Lung (tissue), 12 donors: ENCODE results near the gene PNKD. TPM values are rescaled to one million over a fixed set of nuclear protein-coding genes. Genes with fewer than 3 reads are reported as not detected.

Experiments used
- ATAC-seq: fragments of 200-7000 bp; cut with Tn5 transposase; one replicate; pipeline ENCODE4 v1.9.1; 2020; ENCODE audit warnings: moderate number of reproducible peaks; ENCODE audit not compliant: insufficient read depth, low FRiP score
- DNase-seq, 3 donors: peaks; one replicate each; pipeline ENCODE4 v3.0.0-alpha.2; 2013 to 2017
- H3K27ac ChIP-seq, 2 donors: one replicate each; pipeline ENCODE4 v1.5.1; 2013; ENCODE audit warnings: mild to moderate bottlenecking in 2 of 2, moderate library complexity in 2 of 2, control low read depth in 1 of 2, inconsistent platforms in 1 of 2, low read depth in 1 of 2, low read length in 1 of 2
- H3K27me3 ChIP-seq, 3 donors: one replicate each; pipeline ENCODE4 v1.5.1; 2013; ENCODE audit warnings: low read length in 2 of 3; ENCODE audit not compliant: control insufficient read depth in 3 of 3, insufficient read depth in 3 of 3
- H3K36me3 ChIP-seq, 4 donors: one replicate each; pipeline ENCODE4 v1.5.1; 2013; ENCODE audit warnings: low read length in 4 of 4, mild to moderate bottlenecking in 1 of 4, moderate library complexity in 1 of 4; ENCODE audit not compliant: control insufficient read depth in 4 of 4, insufficient read depth in 4 of 4
- H3K4me1 ChIP-seq, 5 donors: one replicate each; pipeline ENCODE4 v1.5.1; 2013; ENCODE audit warnings: low read length in 5 of 5, mild to moderate bottlenecking in 2 of 5, moderate library complexity in 1 of 5; ENCODE audit not compliant: control insufficient read depth in 5 of 5, insufficient read depth in 5 of 5
- H3K4me3 ChIP-seq: one replicate; pipeline ENCODE4 v1.5.1; 2013; ENCODE audit warnings: mild to moderate bottlenecking, control low read depth, moderate library complexity
- H3K9ac ChIP-seq, 2 donors: one replicate each; pipeline ENCODE4 v1.5.1; 2013; ENCODE audit warnings: low read length in 2 of 2, control low read depth in 1 of 2; ENCODE audit not compliant: insufficient read depth in 1 of 2
- H3K9me3 ChIP-seq, 4 donors: one replicate each; pipeline ENCODE4 v1.5.1; 2013; ENCODE audit warnings: low read length in 3 of 4, mild to moderate bottlenecking in 1 of 4, moderate library complexity in 1 of 4; ENCODE audit not compliant: control insufficient read depth in 4 of 4, insufficient read depth in 3 of 4
- WGBS, 2 donors: extraction: QIAGEN DNeasy Blood & Tissue Kit; methylation state at CpG; one replicate each; pipeline ENCODE4 v1.1.7; 2013; 5-methylcytosine and 5-hydroxymethylcytosine counted together
- polyA plus RNA-seq, 2 donors: library from polyadenylated mRNA; stranded (reverse); fragments of 200-250 nt; gene quantifications; one replicate each; pipeline ENCODE4 v1.2.1, GENCODE V29; 2013
- total RNA-seq, 2 donors: library from RNA; depleted of rRNA in 1 of 2; stranded (reverse); fragments of >200 nt in 1 of 2; gene quantifications; one replicate each; pipeline ENCODE4 v1.2.1, GENCODE V29; 2014 to 2021
- TF ChIP-seq, protein P1 (sequence below): IDR thresholded peaks from 2 replicates; pipeline ENCODE4 v1.5.1; 2012; ENCODE audit warnings: mild to moderate bottlenecking; ENCODE audit errors: control extremely low read depth, extremely low read depth
- donor health status: control.
- donor health status: control.
- donor health status: Bipolar disorder and iron deficiency.
- donor health status: healthy.
- donor health status: DM: yes; HTN: yes; CAD: no.

Gene PNKD
- total and polyA plus RNA-seq, 4 donors = 83.8 to 137 (median 114) TPM

GRCh38 chr2:218381916-218382366 lies 111.6 kb downstream of the PNKD start, which contains the start of gene SLC11A1:
Gene SLC11A1, plus strand, starts transcription at chr2:218382273. Its CDS starts 96 bp downstream, at chr2:218382369.
- WGBS, 2 donors = 51 to 68% methylated on average over 13 of the region's 13 CpGs

DNA sequence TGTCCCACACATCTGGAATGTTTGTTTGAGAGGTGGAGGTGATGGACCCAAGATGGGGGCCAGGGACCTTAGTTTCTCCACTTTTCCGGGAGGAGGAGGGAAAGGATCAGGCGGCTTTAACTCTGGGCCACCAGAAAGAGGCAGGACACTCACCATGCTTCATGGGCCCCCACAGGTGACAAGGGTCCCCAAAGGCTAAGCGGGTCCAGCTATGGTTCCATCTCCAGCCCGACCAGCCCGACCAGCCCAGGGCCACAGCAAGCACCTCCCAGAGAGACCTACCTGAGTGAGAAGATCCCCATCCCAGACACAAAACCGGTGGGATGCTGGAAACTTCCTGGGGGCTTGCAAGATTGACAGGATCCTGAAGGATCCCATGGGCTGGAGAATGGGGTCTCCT lies 112.5 kb downstream of the PNKD start:
- Histone ChIP-seq H3K9ac (no peak overlapping the region), H3K27ac (peak overlapping the region in 1 of 2 donors; percentile 63), H3K4me3 (no peak overlapping the region), H3K9me3 (no peaks in the 10 kb centered on the region), H3K27me3 (no peaks in the 10 kb centered on the region), H3K36me3 (no peaks in the 10 kb centered on the region), H3K4me1 (peaks cover 0 to 6% (median 3%) of the 10 kb centered on the region in 5 donors)
- DNase-seq (no peak), ATAC-seq (no peak)
- WGBS, 2 donors = 89 to 94% methylated on average over 6 of the region's 6 CpGs
- TF ChIP-seq, protein P1, sequence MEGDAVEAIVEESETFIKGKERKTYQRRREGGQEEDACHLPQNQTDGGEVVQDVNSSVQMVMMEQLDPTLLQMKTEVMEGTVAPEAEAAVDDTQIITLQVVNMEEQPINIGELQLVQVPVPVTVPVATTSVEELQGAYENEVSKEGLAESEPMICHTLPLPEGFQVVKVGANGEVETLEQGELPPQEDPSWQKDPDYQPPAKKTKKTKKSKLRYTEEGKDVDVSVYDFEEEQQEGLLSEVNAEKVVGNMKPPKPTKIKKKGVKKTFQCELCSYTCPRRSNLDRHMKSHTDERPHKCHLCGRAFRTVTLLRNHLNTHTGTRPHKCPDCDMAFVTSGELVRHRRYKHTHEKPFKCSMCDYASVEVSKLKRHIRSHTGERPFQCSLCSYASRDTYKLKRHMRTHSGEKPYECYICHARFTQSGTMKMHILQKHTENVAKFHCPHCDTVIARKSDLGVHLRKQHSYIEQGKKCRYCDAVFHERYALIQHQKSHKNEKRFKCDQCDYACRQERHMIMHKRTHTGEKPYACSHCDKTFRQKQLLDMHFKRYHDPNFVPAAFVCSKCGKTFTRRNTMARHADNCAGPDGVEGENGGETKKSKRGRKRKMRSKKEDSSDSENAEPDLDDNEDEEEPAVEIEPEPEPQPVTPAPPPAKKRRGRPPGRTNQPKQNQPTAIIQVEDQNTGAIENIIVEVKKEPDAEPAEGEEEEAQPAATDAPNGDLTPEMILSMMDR = no peak

More at GRCh38 chr2:218381916-218382366, 111.6 kb downstream of the PNKD start, which contains the start of gene SLC11A1:
- Histone ChIP-seq H3K4me3 (no peak within 1 kb of the TSS), H3K9me3 (no peaks in the 10 kb centered on the region), H3K9ac (no peak within 1 kb of the TSS), H3K27ac (peak within 1 kb of the TSS in 1 of 2 donors; percentile 63), H3K27me3 (no peaks in the 10 kb centered on the region), H3K36me3 (no peaks in the 10 kb centered on the region), H3K4me1 (peaks cover 0 to 3% (median 0%) of the 10 kb centered on the region in 5 donors)
- TF ChIP-seq, protein P1 = no peak
- DNase-seq (no peak), ATAC-seq (peak; percentile 61)

- H3K9me3 ChIP-seq = no peaks in the 10 kb centered on the region
- H3K9ac ChIP-seq = no peak overlapping the region
- no peaks in the 10 kb centered on the region for H3K27me3 ChIP-seq
- H3K27ac ChIP-seq = peak overlapping the region in 1 of 2 donors; percentile 37
- DNase-seq (no peak), ATAC-seq (no peak)
- 85 to 86% methylated on average over 10 of the region's 10 CpGs for WGBS, 2 donors
- TF ChIP-seq, protein P1 = no peak
- no peaks in the 10 kb centered on the region for H3K36me3 ChIP-seq
- peak overlapping the region; percentile 27 for H3K4me3 ChIP-seq
- H3K4me1 ChIP-seq = peaks cover 0 to 6% (median 3%) of the 10 kb centered on the region in 5 donors
These were observed 113.7 kb downstream of the PNKD start for GRCh38 chr2:218383892-218384519.
